Nephron (organoid): ENCODE data around the gene PRRT2.

ENCODE experiments used
- H3K27ac Mint-ChIP-seq, 3 experiments: 2 replicates each; pipeline ENCODE4 v1.8.0; 2020; ENCODE audit warnings: mixed read lengths in 3 of 3, mild to moderate bottlenecking in 2 of 3, moderate library complexity in 1 of 3
- H3K27me3 Mint-ChIP-seq: 2 replicates; pipeline ENCODE4 v1.8.0; 2021; ENCODE audit warnings: low read depth, mild to moderate bottlenecking, moderate library complexity, mixed read lengths
- H3K36me3 Mint-ChIP-seq: 2 replicates; pipeline ENCODE4 v1.8.0; 2020; ENCODE audit warnings: low read depth, mixed read lengths
- H3K4me1 Mint-ChIP-seq: 2 replicates; pipeline ENCODE4 v1.8.0; 2020; ENCODE audit warnings: mixed read lengths
- H3K4me3 Mint-ChIP-seq, 3 experiments: 2 replicates each; pipeline ENCODE4 v1.8.0; 2020; ENCODE audit warnings: mild to moderate bottlenecking in 3 of 3, mixed read lengths in 3 of 3, moderate library complexity in 2 of 3
- H3K9me3 Mint-ChIP-seq: 2 replicates; pipeline ENCODE4 v1.8.0; 2020; ENCODE audit warnings: mixed read lengths
- CTCF ChIP-seq, 3 experiments: fragments of 200-600 bp; sonication (generic); IDR thresholded peaks; one replicate each; pipeline ENCODE4 v1.5.0; 2021; ENCODE audit warnings: antibody characterized with exemption in 3 of 3; ENCODE audit not compliant: unreplicated experiment in 3 of 3

Gene PRRT2

GRCh38 chr16:29844575-29845331, 32.8 kb downstream of the PRRT2 start:
- no peak for TF ChIP-seq CTCF (IDR thresholded peaks at IDR 0.05; ENCODE audit: unreplicated experiment in 3 of 3)
- H3K27ac Mint-ChIP-seq = peak overlapping the region in 1 of 3 experiments; percentile 4
- H3K4me1 Mint-ChIP-seq = peaks cover 5% of the 10 kb centered on the region
- H3K36me3 Mint-ChIP-seq = no peaks in the 10 kb centered on the region
- no peaks in the 10 kb centered on the region for H3K9me3 Mint-ChIP-seq
- peaks cover 4% of the 10 kb centered on the region for H3K27me3 Mint-ChIP-seq
- H3K4me3 Mint-ChIP-seq = no peak overlapping the region

- no peak for TF ChIP-seq CTCF (IDR thresholded peaks at IDR 0.05; ENCODE audit: unreplicated experiment in 3 of 3)
- Mint-ChIP-seq H3K27me3 (no peaks in the 10 kb centered on the region), H3K4me1 (peaks cover 5% of the 10 kb centered on the region), H3K27ac (peak overlapping the region in 1 of 3 experiments; percentile 4), H3K9me3 (no peaks in the 10 kb centered on the region), H3K4me3 (no peak overlapping the region), H3K36me3 (no peaks in the 10 kb centered on the region)
Observed at GRCh38 chr16:29845656-29846055, 33.7 kb downstream of the PRRT2 start.

GRCh38 chr16:29848420-29849297, 36.7 kb downstream of the PRRT2 start:
- peaks cover 5% of the 10 kb centered on the region for H3K4me1 Mint-ChIP-seq
- H3K36me3 Mint-ChIP-seq = no peaks in the 10 kb centered on the region
- H3K9me3 Mint-ChIP-seq = no peaks in the 10 kb centered on the region
- H3K27me3 Mint-ChIP-seq = no peaks in the 10 kb centered on the region
- H3K4me3 Mint-ChIP-seq = no peak overlapping the region
- H3K27ac Mint-ChIP-seq = peak overlapping the region in 1 of 3 experiments; percentile 83
- peak; percentile 55 to 62 (median 59) for TF ChIP-seq CTCF (IDR thresholded peaks at IDR 0.05; ENCODE audit: unreplicated experiment in 3 of 3)

- TF ChIP-seq CTCF (IDR thresholded peaks at IDR 0.05; ENCODE audit: unreplicated experiment in 3 of 3) = no peak
- Mint-ChIP-seq H3K27me3 (no peaks in the 10 kb centered on the region), H3K9me3 (no peaks in the 10 kb centered on the region), H3K4me3 (no peak overlapping the region), H3K36me3 (no peaks in the 10 kb centered on the region), H3K4me1 (peaks cover 5% of the 10 kb centered on the region), H3K27ac (peak overlapping the region; percentile 11 to 83 (median 31))
Observed at GRCh38 chr16:29849505-29849904, 37.5 kb downstream of the PRRT2 start.

- no peak for TF ChIP-seq CTCF (IDR thresholded peaks at IDR 0.05; ENCODE audit: unreplicated experiment in 3 of 3)
- peak overlapping the region in 1 of 3 experiments; percentile 7 for H3K27ac Mint-ChIP-seq
- H3K27me3 Mint-ChIP-seq = no peaks in the 10 kb centered on the region
- H3K9me3 Mint-ChIP-seq = no peaks in the 10 kb centered on the region
- no peaks in the 10 kb centered on the region for H3K36me3 Mint-ChIP-seq
- H3K4me1 Mint-ChIP-seq = peaks cover 5% of the 10 kb centered on the region
- no peak overlapping the region for H3K4me3 Mint-ChIP-seq
Observed at GRCh38 chr16:29850998-29851397, 39.0 kb downstream of the PRRT2 start.
